H9 (cell line): ENCODE results near the gene LDB2. TPM values are rescaled to one million over a fixed set of nuclear protein-coding genes. Genes with fewer than 3 reads are reported as not detected.

Source experiments
- DNase-seq: peaks from one replicate; pipeline ENCODE4 v3.0.0-alpha.2; 2017
- H2AFZ ChIP-seq: one replicate; pipeline ENCODE4 v1.6.1; 2013; ENCODE audit warnings: mild to moderate bottlenecking, low read length, control low read depth, moderate library complexity
- H2AK5ac ChIP-seq: 2 replicates; pipeline ENCODE4 v1.6.1; 2013; ENCODE audit warnings: low read length, control low read depth, mixed read lengths; ENCODE audit not compliant: insufficient read length
- H2BK120ac ChIP-seq: one replicate; pipeline ENCODE4 v1.6.1; 2013; ENCODE audit warnings: low read depth, mild to moderate bottlenecking, low read length, control low read depth, inconsistent platforms; ENCODE audit not compliant: poor library complexity, severe bottlenecking
- H2BK12ac ChIP-seq: 2 replicates; pipeline ENCODE4 v1.6.1; 2013; ENCODE audit warnings: low read length, control low read depth, mixed read lengths, low read depth; ENCODE audit not compliant: insufficient read length
- H2BK15ac ChIP-seq: 2 replicates; pipeline ENCODE4 v1.6.1; 2013; ENCODE audit warnings: low read depth, low read length, control low read depth
- H2BK20ac ChIP-seq: one replicate; pipeline ENCODE4 v1.6.1; 2013; ENCODE audit warnings: low read depth, mild to moderate bottlenecking, low read length, control low read depth, inconsistent platforms; ENCODE audit not compliant: poor library complexity, severe bottlenecking
- H2BK5ac ChIP-seq: 2 replicates; pipeline ENCODE4 v1.6.1; 2013; ENCODE audit warnings: low read length, control low read depth, mixed read lengths; ENCODE audit not compliant: insufficient read length
- H3K14ac ChIP-seq: 2 replicates; pipeline ENCODE4 v1.6.1; 2013; ENCODE audit warnings: low read length, control low read depth; ENCODE audit not compliant: insufficient read depth
- H3K18ac ChIP-seq: 2 replicates; pipeline ENCODE4 v1.6.1; 2013; ENCODE audit warnings: low read depth, mild to moderate bottlenecking, mixed read lengths, low read length, control low read depth; ENCODE audit not compliant: insufficient read length
- H3K23ac ChIP-seq: 2 replicates; pipeline ENCODE4 v1.6.1; 2013; ENCODE audit warnings: low read length, control low read depth, mixed read lengths, low read depth; ENCODE audit not compliant: insufficient read length
- H3K23me2 ChIP-seq: 2 replicates; pipeline ENCODE4 v1.6.1; 2013; ENCODE audit warnings: low read depth, mild to moderate bottlenecking, mixed read lengths, low read length, control low read depth; ENCODE audit not compliant: insufficient read length, poor library complexity, severe bottlenecking
- H3K27ac ChIP-seq: 2 replicates; pipeline ENCODE4 v1.5.1; 2013; ENCODE audit warnings: low read length, control low read depth, mixed read lengths, low read depth; ENCODE audit not compliant: insufficient read length
- H3K27me3 ChIP-seq: 2 replicates; pipeline ENCODE4 v1.6.1; 2013; ENCODE audit warnings: low read length, control low read depth, inconsistent platforms; ENCODE audit not compliant: insufficient read depth
- H3K4ac ChIP-seq: 2 replicates; pipeline ENCODE4 v1.6.1; 2013; ENCODE audit warnings: low read depth, mild to moderate bottlenecking, control low read depth, inconsistent platforms, low read length, moderate library complexity
- H3K4me1 ChIP-seq: 2 replicates; pipeline ENCODE4 v1.6.1; 2013; ENCODE audit warnings: low read length, control low read depth, inconsistent platforms; ENCODE audit not compliant: insufficient read depth
- H3K4me2 ChIP-seq: 2 replicates; pipeline ENCODE4 v1.6.1; 2013; ENCODE audit warnings: low read length, control low read depth, mixed read lengths; ENCODE audit not compliant: insufficient read length, insufficient read depth
- H3K56ac ChIP-seq: 2 replicates; pipeline ENCODE4 v1.6.1; 2013; ENCODE audit warnings: low read depth, mild to moderate bottlenecking, mixed read lengths, low read length, control low read depth; ENCODE audit not compliant: insufficient read length
- H3K79me1 ChIP-seq: 2 replicates; pipeline ENCODE4 v1.6.1; 2013; ENCODE audit warnings: low read depth, mild to moderate bottlenecking, moderate library complexity, low read length, control low read depth, inconsistent platforms; ENCODE audit not compliant: insufficient read depth, poor library complexity, severe bottlenecking
- H3K79me2 ChIP-seq: 2 replicates; pipeline ENCODE4 v1.6.1; 2013; ENCODE audit warnings: low read length, control low read depth, inconsistent platforms; ENCODE audit not compliant: insufficient read depth
- H3K9ac ChIP-seq: 2 replicates; pipeline ENCODE4 v1.6.1; 2013; ENCODE audit warnings: low read length, control low read depth, mixed read lengths; ENCODE audit not compliant: insufficient read length; ENCODE audit errors: extremely low read depth
- H3K9me3 ChIP-seq: one replicate; pipeline ENCODE4 v1.6.1; 2013; ENCODE audit warnings: low read depth, low read length, inconsistent platforms; ENCODE audit not compliant: control insufficient read depth
- H3T11ph ChIP-seq: one replicate; pipeline ENCODE4 v1.6.1; 2013; ENCODE audit warnings: mild to moderate bottlenecking, low read length, control low read depth, inconsistent platforms
- H4K20me1 ChIP-seq: one replicate; pipeline ENCODE4 v1.6.1; 2013; ENCODE audit not compliant: control insufficient read depth, insufficient read length, insufficient read depth
- H4K5ac ChIP-seq: 2 replicates; pipeline ENCODE4 v1.6.1; 2013; ENCODE audit warnings: low read depth, mild to moderate bottlenecking, mixed read lengths, low read length, control low read depth; ENCODE audit not compliant: insufficient read length
- H4K8ac ChIP-seq: replicated peaks from 2 replicates; pipeline ENCODE4 v1.6.1; 2013; ENCODE audit warnings: low read length, control low read depth, mixed read lengths, low read depth; ENCODE audit not compliant: insufficient read length
- H4K91ac ChIP-seq: 2 replicates; pipeline ENCODE4 v1.6.1; 2013; ENCODE audit warnings: low read depth, mild to moderate bottlenecking, moderate library complexity, mixed read lengths, low read length, control low read depth; ENCODE audit not compliant: insufficient read length
- H3K27ac Mint-ChIP-seq, 3 experiments: 2 replicates in 2 of 3; 3 replicates in 1 of 3; pipeline ENCODE4 v1.8.0; 2020 to 2021; ENCODE audit warnings: mixed read lengths in 3 of 3, mild to moderate bottlenecking in 1 of 3, moderate library complexity in 1 of 3
- H3K27me3 Mint-ChIP-seq: 2 replicates; pipeline ENCODE4 v1.8.0; 2021; ENCODE audit warnings: low read depth, mild to moderate bottlenecking, moderate library complexity, mixed read lengths
- H3K36me3 Mint-ChIP-seq, 3 experiments: 2 replicates in 2 of 3; 3 replicates in 1 of 3; pipeline ENCODE4 v1.8.0; 2020 to 2021; ENCODE audit warnings: low read depth in 3 of 3, mixed read lengths in 3 of 3; ENCODE audit not compliant: insufficient read depth in 1 of 3
- H3K4me1 Mint-ChIP-seq, 2 experiments: 2 replicates each; pipeline ENCODE4 v1.8.0; 2020; ENCODE audit warnings: mixed read lengths in 2 of 2
- H3K4me3 Mint-ChIP-seq, 2 experiments: 2 replicates in 1 of 2; 3 replicates in 1 of 2; pipeline ENCODE4 v1.8.0; 2020 to 2021; ENCODE audit warnings: mild to moderate bottlenecking in 2 of 2, mixed read lengths in 2 of 2, moderate library complexity in 1 of 2
- H3K9me3 Mint-ChIP-seq, 2 experiments: 2 replicates in 1 of 2; 3 replicates in 1 of 2; pipeline ENCODE4 v1.8.0; 2020; ENCODE audit warnings: mild to moderate bottlenecking in 2 of 2, mixed read lengths in 2 of 2, moderate library complexity in 1 of 2
- WGBS: extraction: QIAGEN DNeasy Blood & Tissue Kit; methylation state at CpG from one replicate; pipeline ENCODE4 v1.1.7; 2013; ENCODE audit warnings: missing lambda C conversion rate, low lambda C conversion rate, mixed read lengths; ENCODE audit not compliant: insufficient read length; ENCODE audit errors: extremely low coverage; 5-methylcytosine and 5-hydroxymethylcytosine counted together
- total RNA-seq: library from RNA; stranded (reverse); gene quantifications from 2 replicates; pipeline ENCODE4 v1.2.1, GENCODE V29; 2021
- TF ChIP-seq, protein P1 (sequence below): fragments of 200-600 bp; sonication (generic); conservative IDR thresholded peaks from 3 replicates; pipeline ENCODE4 v1.8.0; 2021; ENCODE audit warnings: antibody characterized with exemption, mild to moderate bottlenecking

The LDB2 gene
- total RNA-seq, 1 experiment from 2014 or later, result 22.5 TPM

DNA sequence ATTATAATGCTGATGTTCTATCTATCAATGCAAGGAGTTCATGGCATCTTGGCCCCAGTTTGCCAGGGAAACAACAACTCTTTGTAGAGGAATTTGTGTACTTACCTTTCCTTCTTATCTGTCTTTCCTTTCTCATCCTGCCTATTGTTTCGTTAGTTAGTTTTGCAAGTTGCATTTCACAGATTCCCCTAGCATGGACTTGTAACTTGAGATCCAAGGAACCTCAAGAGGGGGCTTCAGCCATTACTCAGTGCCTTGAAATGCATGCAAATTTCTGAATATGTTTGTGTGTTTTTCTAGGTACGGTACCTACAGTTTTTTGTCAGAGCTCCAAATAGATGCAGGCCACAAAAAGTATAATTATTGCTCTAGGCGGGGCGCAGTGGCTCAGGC is 203.6 kb downstream of the LDB2 start:
- no peak overlapping the region for H3K9ac ChIP-seq
- H2BK20ac ChIP-seq, result no peak overlapping the region
- peak overlapping the region; percentile 81 for H3K27ac ChIP-seq
- H3K4me2 ChIP-seq, result no peak overlapping the region
- H3K27me3 Mint-ChIP-seq, result no peaks in the 10 kb centered on the region
- DNase-seq, result peak; percentile 40
- no peaks in the 10 kb centered on the region for H3K9me3 ChIP-seq
- TF ChIP-seq, protein P1, sequence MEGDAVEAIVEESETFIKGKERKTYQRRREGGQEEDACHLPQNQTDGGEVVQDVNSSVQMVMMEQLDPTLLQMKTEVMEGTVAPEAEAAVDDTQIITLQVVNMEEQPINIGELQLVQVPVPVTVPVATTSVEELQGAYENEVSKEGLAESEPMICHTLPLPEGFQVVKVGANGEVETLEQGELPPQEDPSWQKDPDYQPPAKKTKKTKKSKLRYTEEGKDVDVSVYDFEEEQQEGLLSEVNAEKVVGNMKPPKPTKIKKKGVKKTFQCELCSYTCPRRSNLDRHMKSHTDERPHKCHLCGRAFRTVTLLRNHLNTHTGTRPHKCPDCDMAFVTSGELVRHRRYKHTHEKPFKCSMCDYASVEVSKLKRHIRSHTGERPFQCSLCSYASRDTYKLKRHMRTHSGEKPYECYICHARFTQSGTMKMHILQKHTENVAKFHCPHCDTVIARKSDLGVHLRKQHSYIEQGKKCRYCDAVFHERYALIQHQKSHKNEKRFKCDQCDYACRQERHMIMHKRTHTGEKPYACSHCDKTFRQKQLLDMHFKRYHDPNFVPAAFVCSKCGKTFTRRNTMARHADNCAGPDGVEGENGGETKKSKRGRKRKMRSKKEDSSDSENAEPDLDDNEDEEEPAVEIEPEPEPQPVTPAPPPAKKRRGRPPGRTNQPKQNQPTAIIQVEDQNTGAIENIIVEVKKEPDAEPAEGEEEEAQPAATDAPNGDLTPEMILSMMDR, result no peak
- no peak overlapping the region for H3K18ac ChIP-seq
- no peak overlapping the region for H3T11ph ChIP-seq
- no peak overlapping the region for H3K14ac ChIP-seq
- H2BK12ac ChIP-seq, result no peak overlapping the region
- H4K8ac ChIP-seq, result peak overlapping the region; percentile 72
- no peak overlapping the region for H2BK15ac ChIP-seq
- H3K27ac Mint-ChIP-seq, result peak overlapping the region in 2 of 3 experiments; percentile 53 to 75; a peak in 5 of 7 replicates
- H3K4me1 ChIP-seq, result peaks cover 22% of the 10 kb centered on the region
- H3K79me1 ChIP-seq, result no peaks in the 10 kb centered on the region
- H3K79me2 ChIP-seq, result no peaks in the 10 kb centered on the region
- H3K36me3 Mint-ChIP-seq, result peaks cover 0 to 8% (median 5%) of the 10 kb centered on the region in 3 experiments; a peak in 3 of 7 replicates
- no peaks in the 10 kb centered on the region for H3K23me2 ChIP-seq
- H3K4ac ChIP-seq, result no peak overlapping the region
- H3K9me3 Mint-ChIP-seq, result no peaks in the 10 kb centered on the region; a peak in 1 of 5 replicates
- H4K91ac ChIP-seq, result no peak overlapping the region
- H3K4me3 Mint-ChIP-seq, result peak overlapping the region in 1 of 2 experiments; percentile 52; a peak in 1 of 5 replicates
- H4K5ac ChIP-seq, result no peak overlapping the region
- no peaks in the 10 kb centered on the region for H4K20me1 ChIP-seq
- peaks cover 32 to 37% of the 10 kb centered on the region in 2 experiments for H3K4me1 Mint-ChIP-seq
- no peaks in the 10 kb centered on the region for H3K27me3 ChIP-seq
- no CpG with 5 or more reads among the region's 4 CpGs for WGBS
- no peak overlapping the region for H3K23ac ChIP-seq
- H2AFZ ChIP-seq, result no peak overlapping the region
- H2AK5ac ChIP-seq, result no peak overlapping the region
- H2BK5ac ChIP-seq, result no peak overlapping the region
- no peak overlapping the region for H3K56ac ChIP-seq
- H2BK120ac ChIP-seq, result no peak overlapping the region
